Duodenal mucosa (tissue), 2 donors: Measurements from ENCODE around the gene GPR162.
"Not testable (repeated sequence)": the region's sequence is repeated elsewhere in the genome, so short reads cannot be mapped to it uniquely, and the experiment has no call there.

Source experiments
- H3K27ac ChIP-seq: one replicate; pipeline ENCODE4 v1.7.0; 2013; ENCODE audit warnings: low read depth, low read length
- H3K27me3 ChIP-seq, 2 donors: one replicate each; pipeline ENCODE4 v1.7.0; 2013; ENCODE audit warnings: low read length in 2 of 2, control low read depth in 1 of 2; ENCODE audit not compliant: insufficient read depth in 2 of 2, control insufficient read depth in 1 of 2
- H3K36me3 ChIP-seq, 2 donors: one replicate each; pipeline ENCODE4 v1.7.0; 2013; ENCODE audit warnings: low read length in 2 of 2, control low read depth in 1 of 2; ENCODE audit not compliant: insufficient read depth in 2 of 2, control insufficient read depth in 1 of 2
- H3K4me1 ChIP-seq, 2 donors: one replicate each; pipeline ENCODE4 v1.7.0; 2013; ENCODE audit warnings: low read length in 2 of 2, control low read depth in 1 of 2; ENCODE audit not compliant: insufficient read depth in 2 of 2, control insufficient read depth in 1 of 2
- H3K4me3 ChIP-seq, 2 donors: one replicate each; pipeline ENCODE4 v1.7.0; 2013; ENCODE audit warnings: low read length in 2 of 2, low read depth in 1 of 2
- H3K9ac ChIP-seq, 2 donors: one replicate each; pipeline ENCODE4 v1.7.0; 2013; ENCODE audit warnings: low read length in 2 of 2, low read depth in 1 of 2
- H3K9me3 ChIP-seq, 2 donors: one replicate each; pipeline ENCODE4 v1.7.0; 2013; ENCODE audit warnings: low read length in 2 of 2, control low read depth in 1 of 2; ENCODE audit not compliant: control insufficient read depth in 1 of 2

GPR162 gene

GRCh38 chr12:6872073-6873048 lies 50.7 kb downstream of the GPR162 start:
- peak overlapping the region; percentile 79 for H3K27ac ChIP-seq
- H3K27me3 ChIP-seq: no peaks in the 10 kb centered on the region
- H3K9me3 ChIP-seq: no peaks in the 10 kb centered on the region
- H3K4me3 ChIP-seq: peak overlapping the region; percentile 75 to 94
- peaks cover 15 to 20% of the 10 kb centered on the region in 2 donors for H3K36me3 ChIP-seq
- H3K9ac ChIP-seq: peak overlapping the region; percentile 91 to 94
- H3K4me1 ChIP-seq: peaks cover 40 to 48% of the 10 kb centered on the region in 2 donors

GRCh38 chr12:6873094-6874014 lies 51.7 kb downstream of the GPR162 start, which contains the start of gene SPSB2:
Gene SPSB2, minus strand, starts transcription at chr12:6873303. Its CDS starts 402 bp downstream, at chr12:6872901.
- H3K9me3 ChIP-seq: no peaks in the 10 kb centered on the region
- peak within 1 kb of the TSS; percentile 75 to 94 for H3K4me3 ChIP-seq
- H3K36me3 ChIP-seq: peaks cover 15 to 20% of the 10 kb centered on the region in 2 donors
- H3K9ac ChIP-seq: peak within 1 kb of the TSS; percentile 91 to 94
- H3K4me1 ChIP-seq: peaks cover 38 to 46% of the 10 kb centered on the region in 2 donors
- H3K27ac ChIP-seq: peak within 1 kb of the TSS; percentile 79
- no peaks in the 10 kb centered on the region for H3K27me3 ChIP-seq

GRCh38 chr12:6874015-6874368 lies 52.4 kb downstream of the GPR162 start:
- H3K9ac ChIP-seq: peak overlapping the region; percentile 63 to 66
- not testable (repeated sequence) for H3K27ac ChIP-seq, H3K27me3 ChIP-seq, H3K9me3 ChIP-seq
- peak overlapping the region; percentile 75 to 76 for H3K4me3 ChIP-seq
- peaks cover 31 to 39% of the 10 kb centered on the region in 2 donors for H3K4me1 ChIP-seq
- peaks cover 15 to 20% of the 10 kb centered on the region in 2 donors for H3K36me3 ChIP-seq
